GM12878 (cell line): Measurements from ENCODE around the gene ELL. TPM values are rescaled to one million over a fixed set of nuclear protein-coding genes. Genes with fewer than 3 reads are reported as not detected.

Source experiments
- ATAC-seq: fragments of 200-7000 bp; cut with Tn5 transposase; 3 replicates; pipeline ENCODE4 v1.9.1; 2020; ENCODE audit warnings: mild to moderate bottlenecking, moderate library complexity
- BruUV-seq: library from RNA; stranded (reverse); fragments of 400-500 nt; replicated peaks from 2 replicates; lab custom pipeline; 2021; lab: Mats Ljungman, UMichigan
- CTCF ChIA-PET: fragments of 300-600 bp; sonication (Branson Sonifier 250); formaldehyde crosslinking; extraction: SDS; loops from one replicate; lab custom pipeline; 2021; ENCODE audit warnings: inconsistent platforms; lab: Yijun Ruan, JAX
- POLR2A ChIA-PET: fragments of 350-600 bp; formaldehyde crosslinking; extraction: SDS; loops from one replicate; lab custom pipeline; 2021; ENCODE audit warnings: inconsistent platforms; lab: Charles Lee
- RAD21 ChIA-PET: fragments of 300-600 bp; sonication (Branson Sonifier 250); formaldehyde crosslinking; loops from one replicate; lab custom pipeline; 2023; ENCODE audit warnings: antibody characterized with exemption; ENCODE audit not compliant: unreplicated experiment; lab: Charles Lee
- SMC1A ChIA-PET: fragments of 300-600 bp; sonication (Branson Sonifier 250); formaldehyde crosslinking; loops from one replicate; lab custom pipeline; 2023; ENCODE audit not compliant: unreplicated experiment, uncharacterized antibody; lab: Charles Lee
- DNase-seq: peaks from one replicate; pipeline ENCODE4 v3.0.0-alpha.2; 2011; ENCODE audit warnings: low read depth, low spot score
- FAIRE-seq: peaks from 3 replicates; lab custom pipeline; 2011; peaks lifted over from hg19 to GRCh38; lab: Jason Lieb, UNC
- H2AFZ ChIP-seq: 2 replicates; pipeline ENCODE4 v1.6.0; 2011; ENCODE audit warnings: low read depth, low read length, control low read depth; ENCODE audit not compliant: control insufficient read depth
- H3K27ac ChIP-seq: 2 replicates; pipeline ENCODE4 v1.5.1; 2011; ENCODE audit warnings: control low read depth; ENCODE audit not compliant: control insufficient read depth, insufficient read depth
- H3K27me3 ChIP-seq, 2 experiments: replicated peaks in 1 of 2; 2 replicates each; pipeline versions ENCODE4 v1.6.0 to v1.6.1; 2011; ENCODE audit warnings: low read length in 1 of 2; ENCODE audit not compliant: control insufficient read depth in 2 of 2, insufficient read depth in 2 of 2
- H3K36me3 ChIP-seq, 2 experiments: 2 replicates each; pipeline ENCODE4 v1.5.1; 2011; ENCODE audit warnings: low read length in 1 of 2; ENCODE audit not compliant: control insufficient read depth in 2 of 2, insufficient read depth in 2 of 2
- H3K4me1 ChIP-seq: 2 replicates; pipeline ENCODE4 v1.6.1; 2011; ENCODE audit warnings: mild to moderate bottlenecking, low read length, moderate library complexity, mixed read lengths; ENCODE audit not compliant: control insufficient read depth, insufficient read depth
- H3K4me2 ChIP-seq: 2 replicates; pipeline ENCODE4 v1.6.0; 2011; ENCODE audit warnings: control low read depth; ENCODE audit not compliant: control insufficient read depth, insufficient read depth
- H3K4me3 ChIP-seq: fragments of 200-600 bp; sonication (generic); 2 replicates; pipeline ENCODE4 v1.5.1; 2016
- H3K79me2 ChIP-seq: 2 replicates; pipeline ENCODE4 v1.6.0; 2011; ENCODE audit warnings: low read length; ENCODE audit not compliant: control insufficient read depth, insufficient read depth
- H3K9ac ChIP-seq: 2 replicates; pipeline ENCODE4 v1.8.0; 2011; ENCODE audit warnings: low read length, control low read depth, mixed read lengths; ENCODE audit not compliant: control insufficient read depth, insufficient read depth
- H3K9me3 ChIP-seq: replicated peaks from 3 replicates; pipeline ENCODE4 v1.5.1; 2011; ENCODE audit warnings: mild to moderate bottlenecking, low read length; ENCODE audit not compliant: control insufficient read depth, insufficient read depth
- H4K20me1 ChIP-seq: 2 replicates; pipeline ENCODE4 v1.6.0; 2011; ENCODE audit not compliant: control insufficient read depth, insufficient read depth
- BCL11A ChIP-seq: IDR thresholded peaks from 2 replicates; pipeline ENCODE4 v1.6.1; 2011; ENCODE audit warnings: low read depth, low read length
- BCL3 ChIP-seq: IDR thresholded peaks from 2 replicates; pipeline ENCODE4 v1.6.1; 2011; ENCODE audit warnings: borderline replicate concordance, low read depth, mild to moderate bottlenecking, moderate library complexity, low read length; ENCODE audit not compliant: insufficient read depth, poor library complexity, severe bottlenecking
- DPF2 ChIP-seq: fragments of 450-650 bp; IDR thresholded peaks from 2 replicates; pipeline ENCODE4 v1.6.1; 2017; ENCODE audit warnings: mild to moderate bottlenecking
- EED ChIP-seq: sonication (generic); IDR thresholded peaks from 2 replicates; pipeline ENCODE4 v1.6.1; 2016; ENCODE audit warnings: antibody characterized with exemption, low read depth
- EP300 ChIP-seq, 2 experiments: fragments of 150-350 bp in 1 of 2; IDR thresholded peaks; 2 replicates each; pipeline ENCODE4 v1.6.1; 2011 to 2012; ENCODE audit warnings: low read depth in 2 of 2, low read length in 2 of 2, borderline replicate concordance in 1 of 2, improper control_type of control experiment in 1 of 2, inconsistent platforms in 1 of 2; ENCODE audit not compliant: control insufficient read depth in 1 of 2
- GATAD2B ChIP-seq: fragments of 450-650 bp; conservative IDR thresholded peaks from 2 replicates; pipeline ENCODE4 v1.6.1; 2017; ENCODE audit warnings: low read depth, mild to moderate bottlenecking, moderate library complexity
- HDAC2 ChIP-seq: fragments of 200-600 bp; sonication (generic); IDR thresholded peaks from 2 replicates; pipeline ENCODE4 v1.6.1; 2017
- HDGF ChIP-seq: fragments of 450-650 bp; IDR thresholded peaks from 2 replicates; pipeline ENCODE4 v1.6.1; 2016; ENCODE audit warnings: antibody characterized with exemption
- MLLT1 ChIP-seq: fragments of 450-650 bp; IDR thresholded peaks from 2 replicates; pipeline ENCODE4 v1.6.1; 2016; ENCODE audit warnings: mild to moderate bottlenecking
- NBN ChIP-seq: fragments of 450-650 bp; IDR thresholded peaks from 2 replicates; pipeline ENCODE4 v1.6.1; 2016
- NR2F1 ChIP-seq: fragments of 450-650 bp; conservative IDR thresholded peaks from 2 replicates; pipeline ENCODE4 v1.6.1; 2017; ENCODE audit warnings: mild to moderate bottlenecking
- POLR2AphosphoS2 ChIP-seq: IDR thresholded peaks from 2 replicates; pipeline ENCODE4 v1.6.1; 2011; ENCODE audit warnings: low read depth, mild to moderate bottlenecking, low read length, improper control_type of control experiment, moderate library complexity
- SKIL ChIP-seq: fragments of 450-650 bp; IDR thresholded peaks from 2 replicates; pipeline ENCODE4 v1.6.1; 2017; ENCODE audit warnings: mild to moderate bottlenecking, low read depth, inconsistent platforms; ENCODE audit not compliant: poor library complexity, severe bottlenecking
- SP1 ChIP-seq: IDR thresholded peaks from one replicate; pipeline ENCODE4 v1.6.1; 2011; ENCODE audit warnings: low read depth, low read length
- SREBF2 ChIP-seq: IDR thresholded peaks from 2 replicates; pipeline ENCODE4 v1.6.1; 2012; ENCODE audit warnings: mild to moderate bottlenecking, low read length
- YBX1 ChIP-seq: fragments of 450-650 bp; IDR thresholded peaks from 2 replicates; pipeline ENCODE4 v1.6.1; 2016; ENCODE audit warnings: antibody characterized with exemption
- WGBS: methylation state at CpG from one replicate; pipeline ENCODE4 v1.1.6; 2016; ENCODE audit warnings: low lambda C conversion rate; ENCODE audit not compliant: insufficient replicate concordance, insufficient coverage; ENCODE audit errors: missing lambda C conversion rate; 5-methylcytosine and 5-hydroxymethylcytosine counted together
- in situ Hi-C: fragments of 300-500 bp; cut with MboI; formaldehyde crosslinking; loops from 9 replicates; pipeline ENCODE4 v1.14.3; 2018; ENCODE audit warnings: mixed read lengths
- intact Hi-C: fragments of 100-400 bp; cut with micrococcal nuclease; formaldehyde crosslinking; loops from one replicate; pipeline ENCODE4 v1.14.2; 2022; ENCODE audit not compliant: unreplicated experiment
- polyA plus RNA-seq, 11 experiments: library from polyadenylated mRNA; depleted of rRNA in 4 of 11; unstranded in 6 of 11; stranded (reverse) in 5 of 11; fragments of >200 nt; fragmentation: Nextera tagmentation in 4 of 11; fragmentation: Illumina TruSeq in 1 of 11; extraction: Ambion mirVana in 4 of 11; extraction: Trizol in 1 of 11; gene quantifications; 1 replicate in 1 of 11; 2 replicates in 10 of 11; pipeline versions ENCODE4 v1.2.1 to v1.2.3, GENCODE V29; 2011 to 2016; ENCODE audit warnings: inconsistent platforms in 2 of 11, missing spikeins in 2 of 11, low read depth in 1 of 11
- total RNA-seq, 4 experiments: library from RNA; depleted of rRNA in 3 of 4; stranded (reverse); fragments of >200 nt in 3 of 4; fragmentation: Illumina TruSeq in 1 of 4; extraction: Trizol in 1 of 4; gene quantifications; 2 replicates each; pipeline versions ENCODE4 v1.2.1 to v1.2.3, GENCODE V29; 2013 to 2021

The ELL gene
- total and polyA plus RNA-seq, 10 of the 15 experiments (the other 5 are each of a cell fraction or from before 2014, with no cell fraction given): 0.91 to 25.0 (median 9.1) TPM

- ChIA-PET POLR2A (interaction anchor here (0.5 to 2.0 kb wide), 8 partner anchors 11 to 134 kb away, joined by 3 to 26 read pairs (median 3); partner anchors contain the start of genes JUND and LSM4), RAD21 (interaction anchor here (0.9 to 6.5 kb wide), 15 partner anchors 13 to 302 kb away, joined by 3 to 63 read pairs (median 4); partner anchors contain the start of gene GDF15), CTCF (interaction anchor here (0.8 to 8.8 kb wide), 19 partner anchors 13 to 254 kb away, joined by 3 to 88 read pairs (median 6); partner anchors contain the start of genes GDF15 and JUND), SMC1A (interaction anchor here (0.6 to 6.6 kb wide), 11 partner anchors 13 to 135 kb away, joined by 3 to 60 read pairs (median 4); no protein-coding TSS in a partner anchor)
- Histone ChIP-seq H3K79me2 (peaks cover 5% of the 10 kb centered on the region), H2AFZ (peak overlapping the region; percentile 34), H3K27ac (peak overlapping the region; percentile 66), H3K4me1 (peaks cover 47% of the 10 kb centered on the region), H4K20me1 (no peaks in the 10 kb centered on the region), H3K36me3 (no peaks in the 10 kb centered on the region), H3K4me3 (peak overlapping the region; percentile 59; the same call in 1 of the 2 replicates), H3K27me3 (no peaks in the 10 kb centered on the region), H3K9me3 (no peaks in the 10 kb centered on the region), H3K9ac (peak overlapping the region; percentile 51), H3K4me2 (peak overlapping the region; percentile 56)
- ATAC-seq: peak; percentile 20
- DNase-seq: no peak
- intact Hi-C loops (loop anchor here (10.0 kb wide), 1 partner anchor 210 kb away; the partner anchor contains the start of gene RAB3A), in situ Hi-C loops (no loop called here)
- FAIRE-seq: peak; percentile 88
- BruUV-seq: no TSS peak
- 15% methylated on average over 11 of the region's 11 CpGs for WGBS
- no peak for TF ChIP-seq GATAD2B
- TF ChIP-seq HDAC2: no peak
- no peak for TF ChIP-seq DPF2
- peak; percentile 16 for TF ChIP-seq SP1
- TF ChIP-seq POLR2AphosphoS2: no peak
- peak; percentile 59 for TF ChIP-seq NR2F1
- TF ChIP-seq YBX1: no peak
- TF ChIP-seq BCL11A: no peak
- TF ChIP-seq BCL3: no peak
- TF ChIP-seq NBN: peak; percentile 49; the same call in 1 of the 2 replicates
- TF ChIP-seq SREBF2: no peak
- TF ChIP-seq SKIL: no peak
- TF ChIP-seq EED: no peak
- TF ChIP-seq EP300 (IDR thresholded peaks at IDR 0.05; ENCODE audit: borderline replicate concordance in 1 of 2, control insufficient read depth in 1 of 2, low read depth in 2 of 2, low read length in 2 of 2): no peak
- TF ChIP-seq HDGF: peak; percentile 80; the same call in 1 of the 2 replicates
- TF ChIP-seq MLLT1: peak; percentile 24; the same call in 1 of the 2 replicates
Observed at GRCh38 chr19:18414504-18415177, 107.2 kb downstream of the ELL start.
